Neural cell (in vitro differentiated cells): ENCODE results near the gene SLC35E1. TPM values are rescaled to one million over a fixed set of nuclear protein-coding genes. Genes with fewer than 3 reads are reported as not detected.

Source experiments
- H2AFZ ChIP-seq: fragments of 200-600, 300-800 bp; sonication (generic), shearing (Covaris generic); 2 replicates; pipeline ENCODE4 v1.6.0; 2014; ENCODE audit warnings: low read depth, mild to moderate bottlenecking, antibody characterized with exemption, low read length, moderate library complexity
- H3F3A ChIP-seq: fragments of 200-600 bp; shearing (Covaris generic); 2 replicates; pipeline ENCODE4 v1.6.1; 2016; ENCODE audit warnings: mild to moderate bottlenecking, moderate library complexity, mixed read lengths, antibody characterized with exemption, low read length; ENCODE audit not compliant: insufficient read depth, poor library complexity, severe bottlenecking
- H3K27ac ChIP-seq: fragments of 200-600, 300-800 bp; sonication (generic), shearing (Covaris generic); 2 replicates; pipeline ENCODE4 v1.5.1; 2014; ENCODE audit warnings: mild to moderate bottlenecking, low read length, moderate library complexity
- H3K27me3 ChIP-seq: fragments of 300-800, 200-600 bp; sonication (generic), shearing (Covaris generic); 2 replicates; pipeline ENCODE4 v1.6.0; 2014; ENCODE audit warnings: mild to moderate bottlenecking, low read depth, low read length, moderate library complexity; ENCODE audit not compliant: insufficient read depth
- H3K36me3 ChIP-seq: fragments of 300-800, 200-600 bp; sonication (generic), shearing (Covaris generic); 2 replicates; pipeline ENCODE4 v1.5.1; 2014; ENCODE audit warnings: mild to moderate bottlenecking, antibody characterized with exemption, low read length, moderate library complexity; ENCODE audit not compliant: insufficient read depth
- H3K4me2 ChIP-seq: fragments of 300-800, 200-600 bp; sonication (generic), shearing (Covaris generic); 2 replicates; pipeline ENCODE4 v1.6.0; 2014; ENCODE audit warnings: mild to moderate bottlenecking, low read length
- H3K4me3 ChIP-seq: fragments of 300-800, 200-600 bp; sonication (generic), shearing (Covaris generic); 2 replicates; pipeline ENCODE4 v1.5.1; 2014; ENCODE audit warnings: mild to moderate bottlenecking, low read length, moderate library complexity
- H3K79me2 ChIP-seq: fragments of 200-600 bp; shearing (Covaris generic); replicated peaks from 2 replicates; pipeline ENCODE4 v1.6.0; 2014; ENCODE audit warnings: mild to moderate bottlenecking, low read length, moderate library complexity; ENCODE audit not compliant: insufficient read depth
- H3K9ac ChIP-seq: fragments of 300-800, 200-600 bp; sonication (generic), shearing (Covaris generic); 2 replicates; pipeline ENCODE4 v1.6.1; 2016; ENCODE audit warnings: mild to moderate bottlenecking, low read length, mixed read lengths
- H3K9me2 ChIP-seq: fragments of 200-600 bp; shearing (Covaris generic); 2 replicates; pipeline ENCODE4 v1.6.1; 2016; ENCODE audit warnings: mild to moderate bottlenecking, low read length, mixed read lengths; ENCODE audit not compliant: insufficient read depth
- H3K9me3 ChIP-seq: fragments of 200-600, 300-800 bp; sonication (generic), shearing (Covaris generic); 2 replicates; pipeline ENCODE4 v1.6.1; 2016; ENCODE audit warnings: mild to moderate bottlenecking, mixed run types, low read length, moderate library complexity, mixed read lengths
- H4K20me1 ChIP-seq: fragments of 200-600 bp; shearing (Covaris generic); 2 replicates; pipeline ENCODE4 v1.6.1; 2016; ENCODE audit warnings: mild to moderate bottlenecking, mixed run types; ENCODE audit not compliant: insufficient read depth
- CTCF ChIP-seq: fragments of 450-650 bp; IDR thresholded peaks from 2 replicates; pipeline ENCODE4 v1.5.1; 2014; ENCODE audit warnings: antibody characterized with exemption, mild to moderate bottlenecking, moderate library complexity; ENCODE audit not compliant: poor library complexity, severe bottlenecking
- EP300 ChIP-seq: fragments of 450-650 bp; conservative IDR thresholded peaks from 2 replicates; pipeline ENCODE4 v1.6.1; 2014; ENCODE audit warnings: antibody characterized with exemption, mild to moderate bottlenecking, moderate library complexity; ENCODE audit not compliant: poor library complexity, severe bottlenecking
- EZH2 ChIP-seq: fragments of 200-600, 300-800 bp; shearing (Covaris generic), sonication (generic); IDR thresholded peaks from 2 replicates; pipeline ENCODE4 v1.6.1; 2014; ENCODE audit warnings: antibody characterized with exemption, low read length, borderline replicate concordance, mild to moderate bottlenecking; ENCODE audit not compliant: insufficient read depth, poor library complexity, severe bottlenecking
- MXI1 ChIP-seq: fragments of 450-650 bp; conservative IDR thresholded peaks from 2 replicates; pipeline ENCODE4 v1.6.1; 2014; ENCODE audit warnings: antibody characterized with exemption, mild to moderate bottlenecking; ENCODE audit not compliant: poor library complexity, severe bottlenecking
- POLR2AphosphoS5 ChIP-seq: IDR thresholded peaks from 2 replicates; pipeline ENCODE4 v1.6.1; 2012
- RAD21 ChIP-seq: fragments of 450-650 bp; conservative IDR thresholded peaks from 2 replicates; pipeline ENCODE4 v1.6.1; 2014; ENCODE audit warnings: antibody characterized with exemption, mild to moderate bottlenecking, moderate library complexity
- SMC3 ChIP-seq: fragments of 450-650 bp; conservative IDR thresholded peaks from 2 replicates; pipeline ENCODE4 v1.6.1; 2014; ENCODE audit warnings: antibody characterized with exemption, mild to moderate bottlenecking, moderate library complexity; ENCODE audit not compliant: poor library complexity
- TAF1 ChIP-seq: IDR thresholded peaks from 2 replicates; pipeline ENCODE4 v1.6.1; 2012; ENCODE audit warnings: low read depth
- polyA plus RNA-seq: library from polyadenylated mRNA; depleted of rRNA; stranded (reverse); fragments of >200 nt; gene quantifications from 2 replicates; pipeline ENCODE4 v1.2.3, GENCODE V29; 2014
- TF ChIP-seq, protein P1 (sequence below): IDR thresholded peaks from 2 replicates; pipeline ENCODE4 v1.6.1; 2012; ENCODE audit warnings: borderline replicate concordance

The SLC35E1 gene
- polyA plus RNA-seq, 1 donor from 2014 or later = 23.9 TPM

DNA sequence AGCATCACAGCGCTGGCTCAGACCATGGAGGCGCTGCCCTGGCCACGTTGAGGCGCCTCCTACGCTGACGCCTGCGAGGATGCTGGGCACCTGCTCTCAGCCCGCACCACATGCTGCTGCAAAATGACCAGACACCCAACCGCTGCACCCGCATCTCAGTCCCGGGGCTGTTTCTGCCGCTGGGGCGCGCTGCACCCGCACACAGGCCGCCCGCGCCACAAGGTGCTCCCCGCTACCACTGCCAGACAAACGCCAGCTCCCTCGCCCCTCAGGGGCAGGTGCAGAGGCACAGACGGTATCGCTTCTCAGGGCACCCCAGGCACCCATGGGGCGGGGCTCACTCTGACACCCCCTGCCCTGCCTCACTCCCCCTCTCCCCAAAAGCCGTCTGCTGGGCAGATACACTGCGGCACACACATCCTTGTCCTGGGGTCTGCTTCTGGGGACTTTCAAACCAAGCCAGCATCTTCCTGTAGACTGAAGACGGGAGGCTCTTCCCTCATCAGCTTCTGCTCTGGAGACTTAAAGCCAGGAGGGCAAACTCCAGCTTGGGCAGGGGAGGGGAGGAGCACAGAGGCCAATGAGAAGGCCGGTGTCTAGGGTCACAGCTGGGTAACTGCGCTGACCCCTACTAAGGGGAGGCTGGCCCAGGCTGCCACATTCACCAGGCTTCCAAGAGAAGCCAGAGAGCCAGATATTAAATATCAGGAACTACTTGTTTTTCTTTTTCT is 46.3 kb downstream of the SLC35E1 start:
- H3K9me3 ChIP-seq = no peaks in the 10 kb centered on the region
- H3K27ac ChIP-seq = no peak overlapping the region
- H3K79me2 ChIP-seq = no peaks in the 10 kb centered on the region
- no peak overlapping the region for H3K4me2 ChIP-seq
- TF ChIP-seq RAD21 (no peak), POLR2AphosphoS5 (no peak), EZH2 (no peak), CTCF (no peak), MXI1 (no peak), EP300 (no peak), TAF1 (no peak), SMC3 (no peak)
- TF ChIP-seq, protein P1, sequence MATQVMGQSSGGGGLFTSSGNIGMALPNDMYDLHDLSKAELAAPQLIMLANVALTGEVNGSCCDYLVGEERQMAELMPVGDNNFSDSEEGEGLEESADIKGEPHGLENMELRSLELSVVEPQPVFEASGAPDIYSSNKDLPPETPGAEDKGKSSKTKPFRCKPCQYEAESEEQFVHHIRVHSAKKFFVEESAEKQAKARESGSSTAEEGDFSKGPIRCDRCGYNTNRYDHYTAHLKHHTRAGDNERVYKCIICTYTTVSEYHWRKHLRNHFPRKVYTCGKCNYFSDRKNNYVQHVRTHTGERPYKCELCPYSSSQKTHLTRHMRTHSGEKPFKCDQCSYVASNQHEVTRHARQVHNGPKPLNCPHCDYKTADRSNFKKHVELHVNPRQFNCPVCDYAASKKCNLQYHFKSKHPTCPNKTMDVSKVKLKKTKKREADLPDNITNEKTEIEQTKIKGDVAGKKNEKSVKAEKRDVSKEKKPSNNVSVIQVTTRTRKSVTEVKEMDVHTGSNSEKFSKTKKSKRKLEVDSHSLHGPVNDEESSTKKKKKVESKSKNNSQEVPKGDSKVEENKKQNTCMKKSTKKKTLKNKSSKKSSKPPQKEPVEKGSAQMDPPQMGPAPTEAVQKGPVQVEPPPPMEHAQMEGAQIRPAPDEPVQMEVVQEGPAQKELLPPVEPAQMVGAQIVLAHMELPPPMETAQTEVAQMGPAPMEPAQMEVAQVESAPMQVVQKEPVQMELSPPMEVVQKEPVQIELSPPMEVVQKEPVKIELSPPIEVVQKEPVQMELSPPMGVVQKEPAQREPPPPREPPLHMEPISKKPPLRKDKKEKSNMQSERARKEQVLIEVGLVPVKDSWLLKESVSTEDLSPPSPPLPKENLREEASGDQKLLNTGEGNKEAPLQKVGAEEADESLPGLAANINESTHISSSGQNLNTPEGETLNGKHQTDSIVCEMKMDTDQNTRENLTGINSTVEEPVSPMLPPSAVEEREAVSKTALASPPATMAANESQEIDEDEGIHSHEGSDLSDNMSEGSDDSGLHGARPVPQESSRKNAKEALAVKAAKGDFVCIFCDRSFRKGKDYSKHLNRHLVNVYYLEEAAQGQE = no peak
- no peak overlapping the region for H2AFZ ChIP-seq
- H4K20me1 ChIP-seq = no peaks in the 10 kb centered on the region
- H3K9me2 ChIP-seq = no peaks in the 10 kb centered on the region
- no peaks in the 10 kb centered on the region for H3K27me3 ChIP-seq
- H3F3A ChIP-seq = no peaks in the 10 kb centered on the region
- H3K4me3 ChIP-seq = no peak overlapping the region
- no peaks in the 10 kb centered on the region for H3K36me3 ChIP-seq
- no peak overlapping the region for H3K9ac ChIP-seq

GRCh38 chr19:16524991-16525734 is 47.1 kb downstream of the SLC35E1 start:
- Histone ChIP-seq H3K27ac (no peak overlapping the region), H3K27me3 (no peaks in the 10 kb centered on the region), H3K36me3 (no peaks in the 10 kb centered on the region)

More at GRCh38 chr19:16524991-16525734, 47.1 kb downstream of the SLC35E1 start:
- Histone ChIP-seq H3F3A (no peaks in the 10 kb centered on the region), H3K9me3 (no peaks in the 10 kb centered on the region), H2AFZ (no peak overlapping the region), H3K4me2 (no peak overlapping the region), H3K9me2 (no peaks in the 10 kb centered on the region), H3K79me2 (no peaks in the 10 kb centered on the region), H3K9ac (no peak overlapping the region), H3K4me3 (no peak overlapping the region), H4K20me1 (no peaks in the 10 kb centered on the region)
- TF ChIP-seq TAF1 (no peak), POLR2AphosphoS5 (no peak), EP300 (no peak), SMC3 (no peak)
